AG09319 (cell line): ENCODE measurements around the gene AK3.
"Not testable (repeated sequence)": the region's sequence is repeated elsewhere in the genome, so short reads cannot be mapped to it uniquely, and the experiment has no call there.

Experiments
- DNase-seq: peaks from one replicate; pipeline ENCODE4 v3.0.0-alpha.2; 2010; ENCODE audit warnings: low read depth; ENCODE audit errors: extremely low read depth
- TF ChIP-seq, protein P1 (sequence below): IDR thresholded peaks from 2 replicates; pipeline ENCODE4 v1.5.1; 2011; ENCODE audit warnings: low read depth, mild to moderate bottlenecking, inconsistent platforms, low read length, moderate library complexity

The AK3 gene

DNA sequence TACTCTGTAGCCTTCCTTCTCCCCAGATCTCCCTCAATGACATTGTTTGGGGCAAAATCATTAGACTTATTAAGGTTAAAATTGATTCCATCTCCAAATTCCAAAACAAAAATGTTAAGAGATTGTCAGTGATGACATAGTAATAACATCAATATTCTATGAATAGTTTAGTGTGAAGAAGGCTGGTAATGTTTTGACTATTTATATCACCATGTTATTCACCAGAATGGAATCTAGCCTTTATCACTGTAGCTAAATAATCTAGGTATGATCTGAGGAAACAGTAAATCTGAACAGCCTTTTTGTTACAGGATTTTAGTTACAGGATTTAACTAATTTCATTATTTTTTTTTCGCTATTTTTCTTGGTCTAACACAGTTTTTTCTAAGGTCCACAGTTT is 79.8 kb downstream of the AK3 start:
- TF ChIP-seq, protein P1, sequence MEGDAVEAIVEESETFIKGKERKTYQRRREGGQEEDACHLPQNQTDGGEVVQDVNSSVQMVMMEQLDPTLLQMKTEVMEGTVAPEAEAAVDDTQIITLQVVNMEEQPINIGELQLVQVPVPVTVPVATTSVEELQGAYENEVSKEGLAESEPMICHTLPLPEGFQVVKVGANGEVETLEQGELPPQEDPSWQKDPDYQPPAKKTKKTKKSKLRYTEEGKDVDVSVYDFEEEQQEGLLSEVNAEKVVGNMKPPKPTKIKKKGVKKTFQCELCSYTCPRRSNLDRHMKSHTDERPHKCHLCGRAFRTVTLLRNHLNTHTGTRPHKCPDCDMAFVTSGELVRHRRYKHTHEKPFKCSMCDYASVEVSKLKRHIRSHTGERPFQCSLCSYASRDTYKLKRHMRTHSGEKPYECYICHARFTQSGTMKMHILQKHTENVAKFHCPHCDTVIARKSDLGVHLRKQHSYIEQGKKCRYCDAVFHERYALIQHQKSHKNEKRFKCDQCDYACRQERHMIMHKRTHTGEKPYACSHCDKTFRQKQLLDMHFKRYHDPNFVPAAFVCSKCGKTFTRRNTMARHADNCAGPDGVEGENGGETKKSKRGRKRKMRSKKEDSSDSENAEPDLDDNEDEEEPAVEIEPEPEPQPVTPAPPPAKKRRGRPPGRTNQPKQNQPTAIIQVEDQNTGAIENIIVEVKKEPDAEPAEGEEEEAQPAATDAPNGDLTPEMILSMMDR = no peak

DNA sequence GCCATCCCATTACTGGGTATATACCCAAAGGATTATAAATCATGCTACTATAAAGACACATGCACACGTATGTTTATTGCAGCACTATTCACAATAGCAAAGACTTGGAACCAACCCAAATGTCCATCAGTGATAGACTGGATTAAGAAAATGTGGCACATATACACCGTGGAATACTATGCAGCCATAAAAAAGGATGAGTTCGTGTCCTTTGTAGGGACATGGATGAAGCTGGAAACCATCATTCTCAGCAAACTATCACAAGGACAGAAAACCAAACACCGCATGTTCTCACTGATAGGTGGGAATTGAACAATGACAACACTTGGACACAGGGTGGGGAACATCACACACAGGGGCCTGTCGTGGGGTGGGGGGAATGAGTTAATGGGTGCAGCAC is 80.3 kb downstream of the AK3 start:
- not testable (repeated sequence) for DNase-seq

More for the DNA sequence above, 79.8 kb downstream of the AK3 start:
- no peak for DNase-seq
